K562 (cell line): ENCODE results near the gene BRME1. TPM values are rescaled to one million over a fixed set of nuclear protein-coding genes. Genes with fewer than 3 reads are reported as not detected.

Source experiments
- CBX5 ChIP-seq: IDR thresholded peaks from 2 replicates; pipeline ENCODE4 v1.6.1; 2014; ENCODE audit warnings: low read depth, borderline replicate concordance
- EP300 ChIP-seq: IDR thresholded peaks from 2 replicates; pipeline ENCODE4 v1.6.1; 2012; ENCODE audit warnings: low read length, improper control_type of control experiment
- GABPB1 ChIP-seq: sonication (generic); formaldehyde crosslinking; IDR thresholded peaks from 2 replicates; pipeline ENCODE4 v1.8.0; 2022; ENCODE audit warnings: mild to moderate bottlenecking, missing genetic modification reagents
- KLF16 ChIP-seq: IDR thresholded peaks from 2 replicates; pipeline ENCODE4 v1.6.1; 2016; ENCODE audit warnings: antibody characterized with exemption
- PHF8 ChIP-seq: fragments of 200-600 bp; sonication (generic); IDR thresholded peaks from 2 replicates; pipeline ENCODE4 v1.6.1; 2012; ENCODE audit warnings: mixed run types, mild to moderate bottlenecking, inconsistent platforms, low read length, moderate library complexity, borderline replicate concordance
- RCOR1 ChIP-seq, 2 experiments: IDR thresholded peaks; 2 replicates each; pipeline ENCODE4 v1.6.1; 2012; ENCODE audit warnings: low read depth in 2 of 2, low read length in 2 of 2, borderline replicate concordance in 1 of 2, improper control_type of control experiment in 1 of 2
- RFX1 ChIP-seq: fragments of 450-650 bp; IDR thresholded peaks from 2 replicates; pipeline ENCODE4 v1.6.1; 2016; ENCODE audit warnings: mild to moderate bottlenecking, moderate library complexity
- SMARCB1 ChIP-seq: IDR thresholded peaks from 2 replicates; pipeline ENCODE4 v1.6.1; 2011; ENCODE audit warnings: improper control_type of control experiment, low read depth; ENCODE audit not compliant: insufficient read length
- STAT5B ChIP-seq: fragments of 250-450 bp; sonication (Bioruptor Pico); IDR thresholded peaks from 2 replicates; pipeline ENCODE4 v1.8.0; 2021; ENCODE audit warnings: mild to moderate bottlenecking, inconsistent platforms
- ZBED1 ChIP-seq: IDR thresholded peaks from 2 replicates; pipeline ENCODE4 v1.6.1; 2014
- ZFP30 ChIP-seq: fragments of 250-450 bp; sonication (Bioruptor Pico); IDR thresholded peaks from 2 replicates; pipeline ENCODE4 v1.8.0; 2022; ENCODE audit warnings: moderate library complexity, mild to moderate bottlenecking, inconsistent platforms, borderline replicate concordance
- ZFP36 ChIP-seq: fragments of 150-350 bp; IDR thresholded peaks from 2 replicates; pipeline ENCODE4 v1.6.1; 2018; ENCODE audit warnings: low read length, low read depth; ENCODE audit not compliant: partially characterized antibody
- ZNF134 ChIP-seq: fragments of 250-450 bp; sonication (Bioruptor Pico); conservative IDR thresholded peaks from 2 replicates; pipeline ENCODE4 v1.4.0; 2020
- ZNF217 ChIP-seq: sonication (generic); formaldehyde crosslinking; IDR thresholded peaks from 2 replicates; pipeline ENCODE4 v1.8.0; 2022; ENCODE audit warnings: mild to moderate bottlenecking, missing genetic modification reagents
- polyA plus RNA-seq, 8 experiments: library from polyadenylated mRNA; depleted of rRNA in 4 of 8; stranded (reverse) in 5 of 8; unstranded in 3 of 8; fragments of >200 nt; fragmentation: Nextera tagmentation in 2 of 8; fragmentation: Illumina TruSeq in 1 of 8; extraction: Ambion mirVana in 2 of 8; extraction: Trizol in 1 of 8; gene quantifications; 2 replicates each; pipeline versions ENCODE4 v1.2.1 to v1.2.3, GENCODE V29; 2011 to 2014; ENCODE audit warnings: inconsistent platforms in 1 of 8, missing spikeins in 1 of 8
- total RNA-seq, 7 experiments: library from RNA; depleted of rRNA in 6 of 7; stranded (reverse); fragments of >200 nt in 6 of 7; fragmentation: Illumina TruSeq in 2 of 7; extraction: Trizol in 2 of 7; gene quantifications; 2 replicates each; pipeline versions ENCODE4 v1.2.1 to v1.2.3, GENCODE V29; 2011 to 2021; ENCODE audit warnings: low replicate concordance in 1 of 7
- TF ChIP-seq, protein P1 (sequence below): fragments of 250-450 bp; sonication (Bioruptor Pico); IDR thresholded peaks from 2 replicates; pipeline ENCODE4 v1.5.1; 2021; ENCODE audit warnings: mild to moderate bottlenecking
- TF ChIP-seq, protein P2 (sequence below): sonication (generic); formaldehyde crosslinking; IDR thresholded peaks from 2 replicates; pipeline ENCODE4 v1.8.0; 2022; ENCODE audit warnings: missing genetic modification reagents, mild to moderate bottlenecking, moderate library complexity, borderline replicate concordance
- TF ChIP-seq, protein P3 (sequence below): fragments of 450-650 bp; IDR thresholded peaks from 2 replicates; pipeline ENCODE4 v1.7.0; 2016; ENCODE audit warnings: borderline replicate concordance
- TF ChIP-seq, protein P4 (sequence below): fragments of 450-650 bp; formaldehyde crosslinking; IDR thresholded peaks from 2 replicates; pipeline ENCODE4 v1.4.0; 2022; ENCODE audit warnings: missing genetic modification characterization
- TF ChIP-seq, protein P5 (sequence below), 3 experiments: fragments of 200-800 bp in 1 of 3; sonication (Bioruptor generic) in 1 of 3; sonication (generic) in 1 of 3; formaldehyde crosslinking in 1 of 3; IDR thresholded peaks; 2 replicates each; pipeline versions ENCODE4 v1.6.1 to v1.8.0; 2016 to 2022; ENCODE audit warnings: mild to moderate bottlenecking in 2 of 3, missing compliant biosample characterization in 2 of 3, missing genetic modification characterization in 2 of 3, missing genetic modification reagents in 1 of 3
- TF ChIP-seq, protein P6 (sequence below): sonication (generic); formaldehyde crosslinking; IDR thresholded peaks from 2 replicates; pipeline ENCODE4 v1.9.0; 2022; ENCODE audit warnings: mild to moderate bottlenecking, missing genetic modification reagents

Gene BRME1
- total and polyA plus RNA-seq, 9 of the 15 experiments (the other 6 are each of a cell fraction or from before 2014, with no cell fraction given): 0.75 to 6.1 (median 3.6) TPM

DNA sequence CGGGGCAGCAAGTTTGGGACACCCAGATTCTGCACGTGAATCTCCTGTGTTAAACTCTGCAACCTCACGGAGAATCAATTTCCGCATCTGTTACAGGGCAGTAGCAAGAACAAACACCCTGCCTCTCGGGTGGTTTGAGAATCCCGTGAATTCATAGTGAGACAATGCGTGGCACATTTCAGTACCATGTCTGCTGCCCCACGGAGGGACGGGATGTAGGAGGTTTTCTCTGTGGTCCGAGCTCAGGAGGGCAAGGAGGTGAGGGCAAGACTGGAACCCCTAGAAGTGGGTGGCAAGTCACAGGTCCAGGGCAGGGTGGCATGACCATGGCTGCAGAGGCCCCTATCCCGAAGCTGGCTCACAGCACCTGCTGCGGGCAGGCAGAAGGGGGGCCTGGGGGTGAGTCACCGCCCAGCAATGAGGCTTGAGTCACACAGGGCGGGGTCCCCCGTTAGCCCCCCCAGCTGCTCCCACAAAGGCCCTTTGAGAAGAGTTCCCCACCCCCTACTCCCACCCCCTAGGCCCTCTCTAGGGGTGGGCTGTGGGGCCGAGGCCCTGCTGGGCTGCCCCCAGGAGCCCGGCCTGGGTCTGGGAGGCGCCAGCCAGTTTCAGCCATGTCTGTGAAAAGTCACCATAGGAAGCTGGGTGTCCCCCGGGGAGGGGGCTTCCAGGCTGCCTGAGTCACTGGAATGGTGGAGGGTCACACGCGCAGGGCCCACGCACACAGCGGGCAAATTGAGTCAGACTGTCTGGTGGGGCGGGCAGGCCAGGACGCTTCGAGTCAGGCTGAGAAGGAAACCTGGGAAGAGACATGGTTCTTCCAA lies 54.8 kb downstream of the BRME1 start (continued):
- TF ChIP-seq PHF8 (no peak), KLF16 (no peak), ZNF134 (CRISPR knock-in tag) (no peak), ZNF217 (CRISPR knock-in tag) (no peak), EP300 (peak; percentile 8; the same call in 1 of the 2 replicates), ZFP36 (no peak), ZBED1 (peak; percentile 19; the same call in 1 of the 2 replicates), RCOR1 (IDR thresholded peaks at IDR 0.05; ENCODE audit: borderline replicate concordance in 1 of 2, low read depth in 2 of 2, low read length in 2 of 2) (peak in 1 of 2 experiments; percentile 19; a peak in 1 of 4 replicates), SMARCB1 (no peak), ZFP30 (CRISPR knock-in tag) (no peak), GABPB1 (no peak), RFX1 (no peak), CBX5 (no peak), STAT5B (CRISPR knock-in tag) (no peak)
- TF ChIP-seq, protein P1, sequence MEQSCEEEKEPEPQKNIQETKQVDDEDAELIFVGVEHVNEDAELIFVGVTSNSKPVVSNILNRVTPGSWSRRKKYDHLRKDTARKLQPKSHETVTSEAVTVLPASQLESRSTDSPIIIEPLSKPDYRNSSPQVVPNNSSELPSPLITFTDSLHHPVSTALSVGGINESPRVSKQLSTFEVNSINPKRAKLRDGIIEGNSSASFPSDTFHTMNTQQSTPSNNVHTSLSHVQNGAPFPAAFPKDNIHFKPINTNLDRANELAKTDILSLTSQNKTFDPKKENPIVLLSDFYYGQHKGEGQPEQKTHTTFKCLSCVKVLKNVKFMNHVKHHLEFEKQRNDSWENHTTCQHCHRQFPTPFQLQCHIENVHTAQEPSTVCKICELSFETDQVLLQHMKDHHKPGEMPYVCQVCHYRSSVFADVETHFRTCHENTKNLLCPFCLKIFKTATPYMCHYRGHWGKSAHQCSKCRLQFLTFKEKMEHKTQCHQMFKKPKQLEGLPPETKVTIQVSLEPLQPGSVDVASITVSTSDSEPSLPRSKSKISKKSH (CRISPR knock-in tag): no peak
- TF ChIP-seq, protein P2, sequence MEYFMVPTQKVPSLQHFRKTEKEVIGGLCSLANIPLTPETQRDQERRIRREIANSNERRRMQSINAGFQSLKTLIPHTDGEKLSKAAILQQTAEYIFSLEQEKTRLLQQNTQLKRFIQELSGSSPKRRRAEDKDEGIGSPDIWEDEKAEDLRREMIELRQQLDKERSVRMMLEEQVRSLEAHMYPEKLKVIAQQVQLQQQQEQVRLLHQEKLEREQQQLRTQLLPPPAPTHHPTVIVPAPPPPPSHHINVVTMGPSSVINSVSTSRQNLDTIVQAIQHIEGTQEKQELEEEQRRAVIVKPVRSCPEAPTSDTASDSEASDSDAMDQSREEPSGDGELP (CRISPR knock-in tag): peak; percentile 58; the same call in 1 of the 2 replicates
- TF ChIP-seq, protein P3, sequence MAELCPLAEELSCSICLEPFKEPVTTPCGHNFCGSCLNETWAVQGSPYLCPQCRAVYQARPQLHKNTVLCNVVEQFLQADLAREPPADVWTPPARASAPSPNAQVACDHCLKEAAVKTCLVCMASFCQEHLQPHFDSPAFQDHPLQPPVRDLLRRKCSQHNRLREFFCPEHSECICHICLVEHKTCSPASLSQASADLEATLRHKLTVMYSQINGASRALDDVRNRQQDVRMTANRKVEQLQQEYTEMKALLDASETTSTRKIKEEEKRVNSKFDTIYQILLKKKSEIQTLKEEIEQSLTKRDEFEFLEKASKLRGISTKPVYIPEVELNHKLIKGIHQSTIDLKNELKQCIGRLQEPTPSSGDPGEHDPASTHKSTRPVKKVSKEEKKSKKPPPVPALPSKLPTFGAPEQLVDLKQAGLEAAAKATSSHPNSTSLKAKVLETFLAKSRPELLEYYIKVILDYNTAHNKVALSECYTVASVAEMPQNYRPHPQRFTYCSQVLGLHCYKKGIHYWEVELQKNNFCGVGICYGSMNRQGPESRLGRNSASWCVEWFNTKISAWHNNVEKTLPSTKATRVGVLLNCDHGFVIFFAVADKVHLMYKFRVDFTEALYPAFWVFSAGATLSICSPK: no peak
- TF ChIP-seq, protein P4, sequence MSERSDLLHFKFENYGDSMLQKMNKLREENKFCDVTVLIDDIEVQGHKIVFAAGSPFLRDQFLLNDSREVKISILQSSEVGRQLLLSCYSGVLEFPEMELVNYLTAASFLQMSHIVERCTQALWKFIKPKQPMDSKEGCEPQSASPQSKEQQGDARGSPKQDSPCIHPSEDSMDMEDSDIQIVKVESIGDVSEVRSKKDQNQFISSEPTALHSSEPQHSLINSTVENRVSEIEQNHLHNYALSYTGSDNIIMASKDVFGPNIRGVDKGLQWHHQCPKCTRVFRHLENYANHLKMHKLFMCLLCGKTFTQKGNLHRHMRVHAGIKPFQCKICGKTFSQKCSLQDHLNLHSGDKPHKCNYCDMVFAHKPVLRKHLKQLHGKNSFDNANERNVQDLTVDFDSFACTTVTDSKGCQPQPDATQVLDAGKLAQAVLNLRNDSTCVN (CRISPR knock-in tag): 0 out of 2 replicates have a peak, but pooled peaks have one; percentile 5
- TF ChIP-seq, protein P5, sequence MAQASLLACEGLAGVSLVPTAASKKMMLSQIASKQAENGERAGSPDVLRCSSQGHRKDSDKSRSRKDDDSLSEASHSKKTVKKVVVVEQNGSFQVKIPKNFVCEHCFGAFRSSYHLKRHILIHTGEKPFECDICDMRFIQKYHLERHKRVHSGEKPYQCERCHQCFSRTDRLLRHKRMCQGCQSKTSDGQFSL (CRISPR knock-in tag; IDR thresholded peaks at IDR 0.05): peak; percentile 73
- TF ChIP-seq, protein P5 (tag; IDR thresholded peaks at IDR 0.05): 0 out of 4 replicates have a peak, but pooled peaks of 1 of the 2 experiments have one; percentile 5
- TF ChIP-seq, protein P6, sequence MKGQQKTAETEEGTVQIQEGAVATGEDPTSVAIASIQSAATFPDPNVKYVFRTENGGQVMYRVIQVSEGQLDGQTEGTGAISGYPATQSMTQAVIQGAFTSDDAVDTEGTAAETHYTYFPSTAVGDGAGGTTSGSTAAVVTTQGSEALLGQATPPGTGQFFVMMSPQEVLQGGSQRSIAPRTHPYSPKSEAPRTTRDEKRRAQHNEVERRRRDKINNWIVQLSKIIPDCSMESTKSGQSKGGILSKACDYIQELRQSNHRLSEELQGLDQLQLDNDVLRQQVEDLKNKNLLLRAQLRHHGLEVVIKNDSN (CRISPR knock-in tag): peak; percentile 63
